ENCODE measurements around the gene LHFPL3.

- TF ChIP-seq EZH2 (IDR thresholded peaks at IDR 0.05; ENCODE audit: borderline replicate concordance, insufficient read depth, low read depth, low read length, poor library complexity, severe bottlenecking) (no peak), CTCF (IDR thresholded peaks at IDR 0.05) (no peak)
These were observed 517.2 kb downstream of the LHFPL3 start for GRCh38 chr7:104845557-104845956.

Data from B cell (primary cell).